Progenitor cell of endocrine pancreas (in vitro differentiated cells): ENCODE data around the gene POP5. TPM values are rescaled to one million over a fixed set of nuclear protein-coding genes. Genes with fewer than 3 reads are reported as not detected.

Experiments used
- DNase-seq: peaks from one replicate; pipeline ENCODE4 v3.0.0; 2021; ENCODE audit warnings: low spot score; ENCODE audit not compliant: unreplicated experiment
- H3K27ac Mint-ChIP-seq: 2 replicates; pipeline ENCODE4 v1.8.0; 2021; ENCODE audit warnings: mild to moderate bottlenecking, moderate library complexity, mixed read lengths
- H3K27me3 Mint-ChIP-seq: 2 replicates; pipeline ENCODE4 v1.8.0; 2021; ENCODE audit warnings: mixed read lengths
- H3K36me3 Mint-ChIP-seq: 2 replicates; pipeline ENCODE4 v1.8.0; 2022; ENCODE audit warnings: mixed read lengths; ENCODE audit not compliant: insufficient read depth
- H3K4me1 Mint-ChIP-seq: 2 replicates; pipeline ENCODE4 v1.8.0; 2021; ENCODE audit warnings: low read depth, mixed read lengths
- H3K4me3 Mint-ChIP-seq: 2 replicates; pipeline ENCODE4 v1.8.0; 2021; ENCODE audit warnings: low read depth, mild to moderate bottlenecking, moderate library complexity, mixed read lengths
- H3K9me3 Mint-ChIP-seq: 2 replicates; pipeline ENCODE4 v1.8.0; 2021; ENCODE audit warnings: low read depth, mixed read lengths
- total RNA-seq: library from RNA; stranded (reverse); gene quantifications from 2 replicates; pipeline ENCODE4 v1.2.1, GENCODE V29; 2021
- TF ChIP-seq, protein P1 (sequence below): fragments of 200-600 bp; sonication (generic); IDR thresholded peaks from one replicate; pipeline ENCODE4 v1.5.0; 2021; ENCODE audit warnings: antibody characterized with exemption, mild to moderate bottlenecking; ENCODE audit not compliant: unreplicated experiment

POP5 gene
- total RNA-seq, 1 donor from 2014 or later: 51.6 TPM

- H3K27ac Mint-ChIP-seq: peak within 1 kb of the TSS; percentile 100
- peak within 1 kb of the TSS; percentile 100 for H3K4me3 Mint-ChIP-seq
- H3K4me1 Mint-ChIP-seq: peaks cover 9% of the 10 kb centered on the region
- no peaks in the 10 kb centered on the region for H3K27me3 Mint-ChIP-seq
- no peaks in the 10 kb centered on the region for H3K36me3 Mint-ChIP-seq
- H3K9me3 Mint-ChIP-seq: no peaks in the 10 kb centered on the region
- TF ChIP-seq, protein P1, sequence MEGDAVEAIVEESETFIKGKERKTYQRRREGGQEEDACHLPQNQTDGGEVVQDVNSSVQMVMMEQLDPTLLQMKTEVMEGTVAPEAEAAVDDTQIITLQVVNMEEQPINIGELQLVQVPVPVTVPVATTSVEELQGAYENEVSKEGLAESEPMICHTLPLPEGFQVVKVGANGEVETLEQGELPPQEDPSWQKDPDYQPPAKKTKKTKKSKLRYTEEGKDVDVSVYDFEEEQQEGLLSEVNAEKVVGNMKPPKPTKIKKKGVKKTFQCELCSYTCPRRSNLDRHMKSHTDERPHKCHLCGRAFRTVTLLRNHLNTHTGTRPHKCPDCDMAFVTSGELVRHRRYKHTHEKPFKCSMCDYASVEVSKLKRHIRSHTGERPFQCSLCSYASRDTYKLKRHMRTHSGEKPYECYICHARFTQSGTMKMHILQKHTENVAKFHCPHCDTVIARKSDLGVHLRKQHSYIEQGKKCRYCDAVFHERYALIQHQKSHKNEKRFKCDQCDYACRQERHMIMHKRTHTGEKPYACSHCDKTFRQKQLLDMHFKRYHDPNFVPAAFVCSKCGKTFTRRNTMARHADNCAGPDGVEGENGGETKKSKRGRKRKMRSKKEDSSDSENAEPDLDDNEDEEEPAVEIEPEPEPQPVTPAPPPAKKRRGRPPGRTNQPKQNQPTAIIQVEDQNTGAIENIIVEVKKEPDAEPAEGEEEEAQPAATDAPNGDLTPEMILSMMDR: no peak
- peak; percentile 69 for DNase-seq
Measured at GRCh38 chr12:120528861-120529525, 52.2 kb downstream of the POP5 start, which contains the start of gene COQ5. Gene COQ5 (minus strand): TSS chr12:120529158. CDS start chr12:120529141, 17 bp downstream.

Other genes starting within 250 kb of the POP5 start
- gene MSI1, start 212.2 kb downstream of the POP5 start, total RNA-seq: 122 and 127 TPM in 2 replicates
- gene COX6A1, start 143.3 kb downstream of the POP5 start, total RNA-seq: 318 and 343 TPM in 2 replicates
- 32.4 and 33.5 TPM in 2 replicates for gene TRIAP1, start 135.0 kb downstream of the POP5 start, total RNA-seq
- gene GATC, start 135.0 kb downstream of the POP5 start, total RNA-seq: 28.0 and 30.9 TPM in 2 replicates
- gene SRSF9, start 111.7 kb downstream of the POP5 start, total RNA-seq: 282 and 286 TPM in 2 replicates
- 356 and 386 TPM in 2 replicates for gene DYNLL1, start 85.3 kb downstream of the POP5 start, total RNA-seq
- gene COQ5, start 52.2 kb downstream of the POP5 start, total RNA-seq: 33.3 and 36.2 TPM in 2 replicates
- gene RNF10, start 47.0 kb downstream of the POP5 start, total RNA-seq: 167 and 171 TPM in 2 replicates
- gene CABP1, start 59.2 kb upstream of the POP5 start, total RNA-seq: 0.19 and 0.49 TPM in 2 replicates
- gene MLEC, start 105.7 kb upstream of the POP5 start, total RNA-seq: 174 and 187 TPM in 2 replicates
- gene UNC119B, start 129.1 kb upstream of the POP5 start, total RNA-seq: 62.5 and 66.6 TPM in 2 replicates
- gene ACADS, start 144.4 kb upstream of the POP5 start, total RNA-seq: 11.7 and 11.8 TPM in 2 replicates